ENCODE data around the gene NOTO.
"Not testable (repeated sequence)": the region's sequence is repeated elsewhere in the genome, so short reads cannot be mapped to it uniquely, and the experiment has no call there.

NOTO gene, protein sequence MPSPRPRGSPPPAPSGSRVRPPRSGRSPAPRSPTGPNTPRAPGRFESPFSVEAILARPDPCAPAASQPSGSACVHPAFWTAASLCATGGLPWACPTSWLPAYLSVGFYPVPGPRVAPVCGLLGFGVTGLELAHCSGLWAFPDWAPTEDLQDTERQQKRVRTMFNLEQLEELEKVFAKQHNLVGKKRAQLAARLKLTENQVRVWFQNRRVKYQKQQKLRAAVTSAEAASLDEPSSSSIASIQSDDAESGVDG

DNA sequence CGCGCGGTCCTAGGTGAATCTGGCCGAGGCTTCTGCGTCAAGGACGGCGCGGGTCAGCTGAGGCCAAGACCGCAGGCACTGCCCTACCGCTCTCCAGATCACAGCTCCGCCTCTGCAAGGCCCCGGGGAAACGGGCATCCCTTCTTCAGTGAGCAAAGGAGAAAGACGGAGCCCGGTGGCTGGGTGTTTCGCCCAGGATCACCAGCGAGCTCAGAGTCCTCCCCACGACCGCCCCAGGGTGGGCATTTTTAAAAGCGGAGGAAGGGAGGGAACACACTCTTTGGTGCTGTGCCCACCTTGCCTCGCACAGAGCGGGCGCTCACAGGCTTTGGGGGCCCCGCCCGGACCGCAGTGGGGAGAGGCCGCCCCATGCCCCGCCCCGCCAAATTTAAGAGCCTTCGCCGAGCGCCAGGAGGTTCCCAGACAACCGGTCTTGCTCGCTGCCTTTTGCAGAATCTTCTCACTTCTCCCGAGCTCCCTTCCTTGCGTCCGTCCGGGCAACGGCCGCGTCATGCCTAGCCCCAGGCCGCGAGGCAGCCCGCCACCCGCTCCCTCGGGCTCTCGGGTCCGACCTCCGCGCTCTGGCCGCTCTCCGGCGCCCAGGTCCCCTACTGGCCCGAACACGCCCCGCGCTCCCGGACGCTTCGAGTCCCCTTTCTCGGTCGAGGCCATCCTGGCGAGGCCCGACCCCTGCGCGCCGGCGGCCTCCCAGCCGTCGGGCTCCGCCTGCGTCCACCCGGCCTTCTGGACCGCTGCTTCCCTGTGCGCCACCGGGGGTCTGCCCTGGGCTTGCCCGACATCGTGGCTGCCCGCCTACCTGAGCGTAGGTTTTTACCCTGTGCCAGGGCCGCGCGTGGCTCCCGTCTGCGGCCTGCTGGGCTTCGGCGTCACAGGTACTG, at the start of gene NOTO:
NOTO (plus strand) TSS at position 419 of the 899 bp plus-strand sequence; CDS start at position 512, 93 bp downstream.
- peak in 1 of 3 experiments; percentile 36 for DNase-seq

DNA sequence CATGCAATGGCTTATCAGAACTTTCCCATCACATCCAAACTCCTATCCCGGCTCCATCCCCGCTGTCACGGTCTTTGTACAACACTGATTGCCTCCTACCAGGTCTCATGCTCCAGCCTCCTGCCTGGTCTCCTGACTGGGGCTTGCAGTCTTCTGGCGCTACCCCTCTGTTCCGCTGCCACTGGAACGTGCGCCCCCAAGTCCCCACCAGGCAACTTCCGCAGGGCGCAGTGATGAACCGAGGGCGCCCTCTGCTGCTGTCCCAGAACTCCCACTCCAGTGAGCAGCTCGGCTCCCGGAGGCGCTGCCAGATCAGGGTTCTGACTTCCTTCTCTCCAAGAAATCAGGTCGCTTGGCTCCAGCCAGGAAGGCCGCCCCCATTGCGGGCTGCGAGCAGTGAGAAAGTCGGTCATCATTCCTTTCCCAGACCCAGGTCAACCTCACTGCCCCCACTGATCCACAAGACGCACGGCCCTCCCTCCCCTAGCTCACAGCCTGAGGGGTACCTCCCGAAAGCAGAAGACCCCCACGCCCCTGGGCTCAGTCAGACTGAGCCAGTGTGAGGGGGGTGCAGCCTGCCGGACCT, 45.7 kb upstream of the NOTO start:
- peak in 2 of 3 experiments; percentile 35 to 71 for DNase-seq

DNA sequence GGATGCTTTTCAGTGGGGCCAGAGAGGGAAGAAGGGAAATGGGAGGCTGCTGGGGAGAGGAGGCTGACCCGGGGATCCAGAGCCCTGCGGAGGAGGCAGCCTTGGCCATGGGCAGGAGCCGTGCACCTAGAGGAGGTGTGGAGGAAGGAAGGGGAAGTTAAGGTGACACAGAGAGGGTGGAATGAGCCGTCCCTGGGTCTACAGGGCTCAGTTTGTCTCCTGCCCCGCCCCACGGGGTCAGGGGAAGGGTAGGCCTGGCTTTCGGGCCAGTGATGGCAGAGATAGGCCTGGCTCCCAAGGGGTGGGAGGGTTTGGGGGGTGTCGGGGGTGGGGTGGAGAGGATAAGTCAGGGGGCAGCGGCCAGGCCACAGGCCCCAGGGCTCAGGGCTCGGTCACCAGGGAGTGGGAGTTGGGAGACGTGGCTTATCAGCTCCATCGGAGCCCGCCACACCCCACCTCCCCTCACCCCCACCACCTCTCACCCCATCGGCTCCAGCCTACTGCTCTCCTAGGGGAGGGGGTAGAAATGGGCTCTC, 39.5 kb upstream of the NOTO start:
- no peak for DNase-seq

DNA sequence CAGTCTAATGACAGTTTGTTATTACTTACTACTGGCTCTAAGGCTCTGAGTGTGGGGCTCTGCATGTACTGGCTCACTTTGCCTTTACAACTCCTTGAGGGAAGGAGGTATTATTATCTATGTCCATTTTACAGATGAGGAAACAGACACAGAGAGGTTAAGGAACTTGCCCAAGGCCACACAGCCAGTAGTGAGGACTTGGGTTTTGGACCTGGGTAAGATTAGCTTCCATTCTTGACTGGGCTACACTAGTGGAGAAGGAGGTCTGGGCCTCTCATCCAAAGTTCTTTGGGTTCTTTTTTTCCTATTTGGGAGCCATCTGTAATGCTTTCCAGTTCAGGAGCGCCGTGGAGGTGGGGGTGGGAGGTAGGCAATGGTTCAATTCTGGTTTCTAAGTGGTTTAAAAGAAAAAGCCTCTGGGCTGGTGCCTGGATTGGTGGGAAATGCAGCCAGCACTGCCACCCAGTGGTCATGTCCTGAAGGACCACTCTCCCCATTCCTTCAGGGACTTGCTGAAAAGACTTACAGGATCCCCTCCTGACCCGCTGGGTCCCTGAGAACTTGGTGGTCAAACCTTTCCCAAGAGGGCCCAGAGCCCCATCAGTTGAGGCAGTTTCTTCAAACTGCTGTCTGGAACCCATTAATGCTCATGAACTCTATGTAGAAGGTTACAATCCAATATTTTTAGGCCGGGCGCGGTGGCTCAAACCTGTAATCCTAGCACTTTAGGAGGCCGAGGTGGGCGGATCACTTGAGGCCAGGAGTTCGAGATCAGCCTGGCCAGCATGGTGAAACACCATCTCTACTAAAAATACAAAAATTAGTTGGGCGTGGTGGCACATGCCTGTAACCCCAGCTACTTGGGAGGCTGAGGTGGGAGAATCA, 38.6 kb upstream of the NOTO start:
- DNase-seq, result peak; percentile 30 to 82 (median 65)

DNA sequence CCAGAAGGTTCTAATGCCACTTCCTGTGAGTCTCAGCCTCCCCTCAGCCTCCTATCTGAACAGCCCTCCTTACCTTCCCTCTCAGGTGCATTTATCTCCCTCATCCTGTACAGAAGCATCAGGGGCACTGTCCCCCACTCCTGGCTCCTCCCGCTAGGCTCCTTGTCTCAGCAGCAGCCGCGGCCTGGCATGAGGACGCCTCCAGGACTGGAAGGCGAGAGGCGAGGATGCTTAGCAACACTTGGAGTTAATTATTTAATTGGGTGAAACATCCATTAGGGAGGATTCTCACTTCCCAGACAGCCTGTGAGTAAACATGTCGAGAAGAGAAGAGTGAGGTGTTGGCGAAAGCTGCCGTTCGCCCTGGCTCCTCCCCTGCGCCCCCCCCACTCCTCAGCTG, 36.4 kb upstream of the NOTO start:
- peak in 2 of 3 experiments; percentile 31 to 75 for DNase-seq

DNA sequence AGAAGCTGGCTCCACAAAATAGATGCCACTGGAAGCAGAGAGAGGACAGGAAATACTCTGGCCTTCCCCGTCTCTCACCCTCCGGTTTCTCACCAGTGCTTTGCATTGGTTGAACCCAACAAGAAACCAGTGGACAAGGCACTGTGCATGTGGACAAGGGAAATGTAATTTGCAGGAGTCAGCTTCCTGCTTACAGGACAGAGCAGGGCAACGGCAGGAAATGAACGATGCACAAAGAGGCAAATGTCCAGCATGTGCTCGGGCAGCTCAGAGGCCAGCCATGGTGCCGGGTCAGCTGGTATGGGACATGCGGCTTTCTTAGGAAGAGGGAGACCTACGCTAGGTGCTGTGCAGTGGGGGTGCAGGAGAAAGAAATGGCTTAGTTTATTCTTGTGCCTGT, 35.6 kb upstream of the NOTO start:
- DNase-seq, result not testable (repeated sequence)

DNA sequence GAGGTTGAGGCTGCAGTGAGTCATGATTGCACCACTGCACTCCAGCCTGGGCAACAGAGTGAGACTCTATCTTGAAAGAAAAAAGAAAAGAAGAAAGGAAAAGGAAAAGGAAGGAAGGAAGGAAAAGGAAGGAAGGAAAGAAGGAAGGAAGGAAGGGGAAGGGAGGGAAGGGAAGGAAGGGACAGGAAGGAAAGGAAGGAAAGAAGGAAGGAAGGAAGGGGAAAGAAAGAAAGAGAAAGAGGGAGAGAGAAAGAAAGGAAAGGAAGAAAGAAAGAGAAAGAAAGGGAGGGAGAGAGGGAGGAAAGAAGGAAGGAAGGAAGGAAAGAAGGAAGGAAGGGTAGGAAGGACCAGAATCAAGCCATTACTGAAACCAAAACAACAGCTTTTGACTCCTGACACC, 34.0 kb upstream of the NOTO start:
- not testable (repeated sequence) for DNase-seq

DNA sequence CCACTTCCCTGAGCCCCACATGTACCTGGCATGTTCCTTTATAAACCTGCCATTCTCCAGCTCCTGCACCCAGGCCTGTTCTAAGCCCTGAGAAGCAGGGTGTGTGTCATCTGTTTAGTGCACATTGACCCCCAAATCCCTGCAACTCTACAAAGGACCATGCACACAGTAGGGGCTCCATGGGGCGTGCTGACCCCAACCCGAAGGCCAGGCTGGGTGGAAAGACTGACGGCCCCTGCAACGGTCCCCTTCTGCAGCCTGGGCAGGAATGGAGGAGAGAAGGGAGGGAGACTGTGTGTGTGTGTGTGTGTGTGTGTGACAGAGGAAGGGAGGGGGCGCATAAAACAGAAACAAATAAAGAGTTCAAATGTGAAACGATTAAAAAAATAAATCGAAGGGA, 32.0 kb upstream of the NOTO start:
- DNase-seq, result not testable (repeated sequence)

DNA sequence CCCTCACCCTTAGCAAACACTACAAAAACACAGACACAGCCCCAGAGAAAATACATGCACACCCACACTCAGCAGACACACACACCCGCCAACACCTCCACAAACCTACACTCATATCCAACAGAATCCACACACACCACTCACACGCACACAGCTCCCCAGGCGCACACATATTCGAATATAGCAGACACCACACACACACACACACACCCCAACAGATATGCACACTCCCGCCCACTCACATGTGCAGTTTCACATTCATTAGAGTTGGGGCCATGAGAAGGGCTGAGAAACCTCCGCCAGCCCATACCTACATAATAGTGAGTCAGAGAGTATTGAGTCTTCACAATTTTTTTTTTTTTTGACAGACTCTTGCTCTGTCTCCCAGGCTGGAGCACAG, 29.4 kb upstream of the NOTO start:
- no peak for DNase-seq

DNA sequence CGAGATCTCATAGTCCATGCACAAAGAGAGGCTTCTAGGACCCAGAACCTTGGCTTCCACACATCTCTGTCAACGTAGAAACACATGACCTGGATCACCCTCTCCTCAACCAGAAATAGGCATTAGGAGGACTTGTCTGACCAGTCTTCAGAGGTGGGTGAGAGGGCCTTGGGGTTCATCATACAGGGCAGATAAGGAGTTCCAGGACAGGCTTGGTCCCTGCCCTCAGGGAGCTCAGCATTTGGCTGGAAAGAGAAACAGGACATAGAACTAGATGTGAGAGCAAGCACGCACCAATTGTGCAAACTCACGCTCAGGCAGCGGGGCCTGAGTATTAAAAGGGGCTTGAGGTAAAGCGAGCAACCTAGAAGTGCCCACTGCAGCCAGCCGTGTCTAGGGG, 28.6 kb upstream of the NOTO start:
- DNase-seq, result no peak

DNA sequence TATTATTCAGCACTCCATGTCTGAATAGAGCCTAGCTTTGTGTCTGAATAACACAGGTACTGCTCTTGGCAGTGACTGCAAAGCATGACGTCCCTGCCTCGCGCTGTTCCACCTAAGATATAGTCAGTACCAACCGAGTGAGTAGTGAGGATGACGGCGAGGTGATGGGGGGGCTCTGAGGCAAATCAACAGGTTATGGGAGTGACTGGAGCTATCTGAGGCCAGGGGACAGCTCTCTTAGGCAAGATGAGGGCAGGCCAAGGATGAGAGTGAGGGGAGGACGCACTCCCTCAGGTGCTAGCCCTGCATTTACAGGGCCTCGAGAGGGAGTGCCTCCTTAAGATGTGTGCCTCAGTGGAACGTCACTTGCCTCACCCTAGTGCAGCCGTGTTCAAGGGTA, 28.1 kb upstream of the NOTO start:
- DNase-seq, result no peak

DNA sequence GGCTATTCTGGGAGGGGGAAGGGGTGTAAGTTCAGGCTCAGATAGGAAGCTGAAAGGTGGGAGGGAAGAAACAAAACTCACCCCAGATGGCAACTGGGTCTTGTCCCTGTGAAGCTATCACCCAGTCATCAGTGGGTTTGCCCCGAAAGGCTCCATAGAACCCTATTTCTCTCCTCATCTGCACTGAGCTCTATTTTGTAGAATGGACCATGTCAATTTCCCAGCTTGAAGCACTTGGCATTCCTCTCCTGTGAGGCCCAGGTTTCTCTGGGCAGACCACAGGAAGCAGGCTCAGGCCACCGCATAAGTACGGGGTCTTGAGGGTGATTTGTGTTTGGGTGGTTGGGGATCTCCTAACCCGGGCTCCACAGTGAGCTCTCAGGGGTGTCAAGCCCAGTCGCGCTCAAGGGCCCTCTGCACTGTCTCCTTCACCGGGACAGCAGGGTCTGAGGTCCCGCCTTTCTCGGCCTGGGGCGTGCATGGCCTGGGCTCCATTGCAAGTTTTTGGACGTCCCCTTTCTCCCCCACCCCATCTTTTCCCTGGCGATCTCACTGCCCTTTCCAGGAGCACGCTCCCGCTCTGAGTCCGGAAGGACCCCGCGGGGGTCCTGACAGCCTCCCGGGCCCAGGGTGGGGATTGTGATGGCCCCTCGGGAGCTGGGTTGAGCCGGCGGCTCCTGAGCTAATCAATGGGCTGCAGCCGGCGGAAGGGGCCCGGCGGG, 27.3 kb upstream of the NOTO start:
- DNase-seq, result no peak

DNA sequence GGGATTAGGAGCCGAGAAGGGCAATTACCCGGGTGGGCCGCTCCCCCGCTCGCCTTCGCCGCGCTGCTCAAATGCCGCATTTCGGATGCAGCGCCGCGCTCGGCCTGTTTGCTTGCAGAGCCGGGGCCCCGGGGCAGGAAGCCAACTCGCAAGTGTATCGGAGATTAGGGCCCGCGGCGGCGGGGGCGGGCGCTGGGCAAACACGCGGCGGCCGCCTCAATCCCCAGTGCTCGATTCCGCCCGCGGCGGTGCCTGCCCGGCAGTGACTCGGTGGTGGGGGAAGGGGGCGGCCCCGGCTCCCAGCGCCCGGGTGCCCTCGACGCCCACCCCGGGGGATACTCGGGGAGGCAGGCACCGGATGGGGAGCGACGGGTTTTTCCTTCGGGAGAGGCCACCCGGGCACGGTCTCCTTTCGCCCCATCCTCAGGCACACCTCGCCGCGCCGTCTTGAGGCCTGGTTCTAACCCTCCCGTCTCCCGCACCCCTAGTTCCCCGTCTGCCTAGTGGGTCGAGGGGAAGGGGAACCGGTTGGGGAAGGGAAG, 26.6 kb upstream of the NOTO start:
- DNase-seq, result peak in 2 of 3 experiments; percentile 78

DNA sequence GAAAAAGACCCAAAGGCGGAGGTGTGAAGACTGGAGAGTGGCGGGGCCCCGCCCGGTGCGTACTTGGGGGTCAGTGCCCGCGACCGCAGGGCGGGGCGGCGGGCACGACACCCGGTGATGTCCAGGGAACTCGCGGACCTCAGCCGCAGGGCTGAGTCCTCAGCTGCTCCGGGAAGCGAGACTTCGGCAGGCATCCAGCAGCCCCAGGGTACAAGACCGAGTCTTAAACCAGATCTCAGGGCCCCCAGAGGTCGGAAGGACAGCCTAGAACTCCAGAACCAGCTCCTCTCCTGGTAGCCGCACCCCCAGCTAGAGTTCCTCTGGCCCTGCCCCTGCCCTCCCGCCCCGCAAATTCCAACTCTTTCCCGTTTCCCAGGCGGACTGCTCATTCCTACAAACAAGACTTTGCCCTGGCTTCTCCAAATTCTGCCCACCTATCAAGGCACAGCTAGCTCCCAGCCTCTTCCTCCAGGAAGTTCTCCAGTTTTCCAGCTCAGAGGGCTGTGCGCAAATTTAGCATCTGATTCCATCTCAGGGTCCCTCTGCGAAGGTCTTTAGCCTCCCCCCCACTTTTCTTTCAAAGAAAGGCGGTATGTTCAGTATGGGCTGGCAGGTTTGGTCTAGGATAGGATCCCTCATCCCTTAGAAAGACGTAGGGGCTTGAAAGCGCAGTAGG, 26.0 kb upstream of the NOTO start:
- DNase-seq, result peak in 2 of 3 experiments; percentile 67 to 72

DNA sequence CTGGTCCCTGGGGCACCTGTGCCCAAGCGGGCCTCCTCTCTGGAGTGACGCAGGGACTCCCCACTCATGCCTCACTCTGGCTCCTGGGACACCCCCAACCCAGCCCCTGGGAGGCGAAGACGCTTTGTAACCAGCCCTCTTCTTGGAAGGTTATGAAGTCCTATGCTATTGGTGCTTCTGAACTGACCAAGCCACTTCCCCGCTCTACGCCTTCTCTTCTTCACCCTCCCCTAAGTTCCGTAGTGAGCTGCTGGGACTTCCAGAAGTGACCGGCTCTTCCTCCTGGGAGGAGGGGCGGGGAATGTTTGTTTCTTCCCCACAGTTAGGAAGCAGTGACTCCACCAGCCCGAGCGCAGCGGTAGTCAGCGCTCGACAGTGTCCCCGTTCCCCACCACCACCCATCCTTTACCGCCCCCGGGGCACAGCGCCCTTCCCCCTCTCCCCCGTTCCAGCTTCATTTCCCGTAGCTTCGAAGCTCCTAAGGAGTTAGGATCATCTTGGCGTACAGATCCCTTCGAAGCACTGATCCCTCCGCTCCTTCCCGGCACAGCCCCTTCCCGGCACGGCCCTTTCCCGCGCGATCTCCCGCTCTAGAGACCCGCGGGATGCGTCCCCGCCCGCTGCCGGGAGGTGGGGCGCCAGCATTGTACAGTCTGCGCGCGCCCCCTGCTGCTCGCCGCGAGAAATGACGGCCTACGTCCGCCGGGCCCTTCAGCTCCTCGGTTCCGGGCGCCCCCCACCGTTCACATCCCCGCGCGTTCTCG, 25.3 kb upstream of the NOTO start:
- DNase-seq, result peak; percentile 69 to 94 (median 90)

DNA sequence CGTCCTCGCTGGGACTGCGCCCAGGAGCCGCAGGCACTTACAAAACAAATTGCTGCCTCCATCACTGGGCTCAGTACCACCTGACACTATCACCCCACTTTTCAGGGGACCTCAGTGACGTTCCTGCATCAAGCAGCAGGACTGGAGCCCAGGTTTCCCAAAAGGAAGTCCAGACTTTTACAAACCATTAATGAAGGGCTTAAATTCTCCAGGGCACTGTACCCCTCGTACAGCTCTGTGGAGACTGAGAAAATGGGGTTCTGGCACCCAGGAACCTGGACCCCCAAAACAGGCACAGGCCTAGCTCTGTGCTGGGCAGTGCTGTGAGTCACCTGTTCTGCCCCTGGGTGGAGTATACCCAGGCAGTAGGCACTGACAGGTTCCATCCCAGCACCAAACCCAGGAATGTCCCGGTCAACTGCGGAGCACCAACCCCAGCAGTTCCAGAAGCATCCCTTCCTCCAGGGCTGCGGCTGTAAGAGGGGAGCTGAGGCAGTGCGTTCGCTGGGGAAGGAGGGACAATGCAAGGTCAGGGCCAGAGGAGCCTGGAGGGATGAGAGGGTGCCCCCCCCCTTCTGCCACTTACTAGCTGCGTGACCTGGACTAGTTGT, 24.6 kb upstream of the NOTO start:
- no peak for DNase-seq

DNA sequence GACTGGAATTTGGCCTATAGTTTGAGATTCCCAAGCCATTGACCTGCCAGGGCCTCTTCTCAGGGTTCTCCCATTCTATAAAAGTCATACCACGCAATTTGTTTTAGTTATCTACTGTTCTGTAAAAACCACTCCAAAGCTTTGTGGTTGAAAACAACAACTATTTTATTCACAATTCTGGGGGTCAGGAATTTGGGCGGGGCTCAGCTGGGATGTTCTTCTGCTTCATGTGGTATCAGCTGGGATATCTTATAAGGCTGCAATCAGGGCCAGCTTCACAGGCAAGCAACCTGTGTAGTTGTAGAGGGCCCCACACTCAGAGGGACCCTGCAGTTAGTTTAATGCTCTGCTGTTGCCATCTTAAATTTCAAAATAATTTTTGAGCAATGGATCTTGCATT, 16.4 kb upstream of the NOTO start:
- DNase-seq, result no peak

DNA sequence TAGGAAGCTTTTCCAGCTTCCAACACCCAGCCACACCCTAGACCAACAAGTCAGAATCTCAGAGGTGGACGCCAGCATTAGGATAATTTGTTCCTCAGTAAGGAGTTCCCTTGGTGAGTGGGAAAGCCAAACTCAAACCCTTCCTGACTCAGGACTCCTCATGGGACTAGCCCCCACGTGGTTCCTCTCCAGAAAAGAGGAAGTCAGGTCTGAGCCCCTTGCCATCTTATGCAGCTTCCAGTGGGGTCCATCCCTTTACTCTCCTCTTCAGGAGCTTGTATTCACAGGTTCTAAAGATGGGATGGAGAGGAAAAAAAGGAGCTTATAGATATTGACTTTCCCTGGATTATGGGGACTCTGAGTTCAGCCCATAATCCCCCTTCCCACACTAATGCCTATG, 14.8 kb upstream of the NOTO start:
- DNase-seq, result no peak

DNA sequence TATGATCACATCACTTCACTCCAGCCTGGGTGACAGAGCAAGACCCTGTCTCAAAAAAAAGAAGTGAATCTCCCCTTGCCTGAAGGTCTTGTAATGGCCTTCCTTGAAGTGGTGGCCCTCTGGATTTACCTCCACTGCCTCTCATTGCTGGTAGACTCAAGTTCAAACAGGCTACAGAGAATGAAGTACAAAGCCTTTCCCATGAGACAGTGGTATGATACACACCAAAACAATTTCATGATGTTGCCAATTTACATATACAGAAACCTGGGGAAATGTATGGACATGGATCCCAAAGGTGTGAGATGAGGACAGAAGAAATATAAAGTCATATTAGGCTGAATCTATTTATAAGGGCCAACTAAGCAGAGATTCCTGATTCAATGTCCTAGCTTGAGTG, 4.8 kb upstream of the NOTO start:
- no peak for DNase-seq

DNA sequence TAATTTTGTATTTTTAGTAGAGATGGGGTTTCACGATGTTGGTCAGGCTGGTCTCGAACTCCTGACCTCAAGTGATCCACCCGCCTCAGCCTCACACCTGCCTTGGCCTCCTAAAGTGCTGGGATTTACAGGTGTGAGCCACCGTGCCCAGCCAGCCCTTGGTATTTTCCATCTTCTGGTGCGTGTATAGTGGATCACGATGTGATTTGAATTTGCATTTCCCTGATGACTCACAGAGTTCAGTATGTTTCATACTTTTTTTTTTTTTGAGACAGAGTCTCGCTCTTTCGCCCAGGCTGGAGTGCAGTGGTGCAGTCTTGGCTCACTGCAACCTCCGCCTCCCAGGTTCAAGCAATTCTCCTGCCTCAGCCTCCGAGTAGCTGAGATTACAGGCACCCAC, 2.1 kb upstream of the NOTO start:
- not testable (repeated sequence) for DNase-seq

Data from NCI-H1417 (cell line).